Measurements from ENCODE around the gene TRAP1. TPM values are rescaled to one million over a fixed set of nuclear protein-coding genes. Genes with fewer than 3 reads are reported as not detected.

TRAP1 gene
- total RNA-seq = 100 to 1,000 TPM; 105 to 257 TPM

GRCh38 chr16:3717235-3718018, at the start of gene TRAP1:
TRAP1 (minus strand) TSS chr16:3717524; CDS start chr16:3717508, 16 bp downstream.
- peak within 1 kb of the TSS; percentile 84 for H3K4me3 Mint-ChIP-seq
- peaks cover 14 to 21% of the 10 kb centered on the region in 2 donors for H3K4me1 Mint-ChIP-seq (ENCODE audit: low read depth in 2 of 2)
- H3K9me3 Mint-ChIP-seq = no peaks in the 10 kb centered on the region
- ATAC-seq (peak; percentile 99), DNase-seq (ENCODE audit: low spot score) (peak; percentile 92)
- no peaks in the 10 kb centered on the region for H3K36me3 Mint-ChIP-seq
- no peaks in the 10 kb centered on the region for H3K27me3 Mint-ChIP-seq
- H3K27ac Mint-ChIP-seq = peak within 1 kb of the TSS; percentile 68 to 89

- Mint-ChIP-seq H3K27me3 (no peaks in the 10 kb centered on the region), H3K4me1 (ENCODE audit: low read depth in 2 of 2) (peaks cover 0 to 8% of the 10 kb centered on the region in 2 donors), H3K4me3 (no peak overlapping the region), H3K27ac (no peak overlapping the region), H3K9me3 (no peaks in the 10 kb centered on the region), H3K36me3 (peaks cover 16% of the 10 kb centered on the region)
- ATAC-seq (no peak), DNase-seq (ENCODE audit: low spot score) (no peak)
These were observed 48.9 kb upstream of the TRAP1 start for GRCh38 chr16:3766177-3766576.

GRCh38 chr16:3764409-3764808, 47.1 kb upstream of the TRAP1 start:
- Mint-ChIP-seq H3K27me3 (no peaks in the 10 kb centered on the region), H3K27ac (no peak overlapping the region), H3K4me1 (ENCODE audit: low read depth in 2 of 2) (peaks cover 0 to 8% of the 10 kb centered on the region in 2 donors), H3K4me3 (no peak overlapping the region), H3K36me3 (peaks cover 11% of the 10 kb centered on the region), H3K9me3 (no peaks in the 10 kb centered on the region)
- ATAC-seq (no peak), DNase-seq (ENCODE audit: low spot score) (no peak)

GRCh38 chr16:3762107-3762750, 44.9 kb upstream of the TRAP1 start:
- peaks cover 0 to 4% of the 10 kb centered on the region in 2 donors for H3K4me1 Mint-ChIP-seq (ENCODE audit: low read depth in 2 of 2)
- peaks cover 6% of the 10 kb centered on the region for H3K36me3 Mint-ChIP-seq

GRCh38 chr16:3761375-3762106, 44.2 kb upstream of the TRAP1 start:
- ATAC-seq = no peak
- Mint-ChIP-seq H3K4me1 (ENCODE audit: low read depth in 2 of 2) (no peaks in the 10 kb centered on the region), H3K27ac (no peak overlapping the region), H3K9me3 (no peaks in the 10 kb centered on the region), H3K4me3 (no peak overlapping the region), H3K36me3 (no peaks in the 10 kb centered on the region), H3K27me3 (no peaks in the 10 kb centered on the region)
- no peak for DNase-seq (ENCODE audit: low spot score)

More at GRCh38 chr16:3762107-3762750, 44.9 kb upstream of the TRAP1 start:
- DNase-seq (ENCODE audit: low spot score) (no peak), ATAC-seq (no peak)
- H3K27me3 Mint-ChIP-seq = no peaks in the 10 kb centered on the region
- no peak overlapping the region for H3K4me3 Mint-ChIP-seq
- no peaks in the 10 kb centered on the region for H3K9me3 Mint-ChIP-seq
- H3K27ac Mint-ChIP-seq = no peak overlapping the region

GRCh38 chr16:3760518-3760917, 43.2 kb upstream of the TRAP1 start:
- Mint-ChIP-seq H3K36me3 (no peaks in the 10 kb centered on the region), H3K27ac (no peak overlapping the region), H3K4me1 (ENCODE audit: low read depth in 2 of 2) (no peaks in the 10 kb centered on the region), H3K4me3 (no peak overlapping the region), H3K9me3 (no peaks in the 10 kb centered on the region), H3K27me3 (no peaks in the 10 kb centered on the region)
- DNase-seq (ENCODE audit: low spot score) = no peak
- no peak for ATAC-seq

GRCh38 chr16:3759736-3760135, 42.4 kb upstream of the TRAP1 start:
- Mint-ChIP-seq H3K27ac (no peak overlapping the region), H3K27me3 (no peaks in the 10 kb centered on the region), H3K9me3 (no peaks in the 10 kb centered on the region), H3K36me3 (no peaks in the 10 kb centered on the region), H3K4me1 (ENCODE audit: low read depth in 2 of 2) (no peaks in the 10 kb centered on the region), H3K4me3 (no peak overlapping the region)
- DNase-seq (ENCODE audit: low spot score) (no peak), ATAC-seq (no peak)

- H3K9me3 Mint-ChIP-seq = no peaks in the 10 kb centered on the region
- H3K36me3 Mint-ChIP-seq = peaks cover 5% of the 10 kb centered on the region
- no peak for DNase-seq (ENCODE audit: low spot score)
- no peak overlapping the region for H3K27ac Mint-ChIP-seq
- no peak overlapping the region for H3K4me3 Mint-ChIP-seq
- no peak for ATAC-seq
- H3K4me1 Mint-ChIP-seq (ENCODE audit: low read depth in 2 of 2) = peaks cover 6 to 11% of the 10 kb centered on the region in 2 donors
- no peaks in the 10 kb centered on the region for H3K27me3 Mint-ChIP-seq
These were observed 38.8 kb upstream of the TRAP1 start for GRCh38 chr16:3756113-3756512.

- Mint-ChIP-seq H3K27me3 (no peaks in the 10 kb centered on the region), H3K4me3 (no peak overlapping the region), H3K9me3 (no peaks in the 10 kb centered on the region), H3K27ac (no peak overlapping the region), H3K4me1 (ENCODE audit: low read depth in 2 of 2) (peaks cover 9 to 15% of the 10 kb centered on the region in 2 donors), H3K36me3 (peaks cover 7% of the 10 kb centered on the region)
- ATAC-seq = no peak
- DNase-seq (ENCODE audit: low spot score) = no peak
These were observed 37.9 kb upstream of the TRAP1 start for GRCh38 chr16:3755249-3755648.

- Mint-ChIP-seq H3K27me3 (no peaks in the 10 kb centered on the region), H3K36me3 (peaks cover 12% of the 10 kb centered on the region), H3K9me3 (no peaks in the 10 kb centered on the region), H3K27ac (no peak overlapping the region), H3K4me3 (no peak overlapping the region), H3K4me1 (ENCODE audit: low read depth in 2 of 2) (peaks cover 14 to 20% of the 10 kb centered on the region in 2 donors)
- no peak for DNase-seq (ENCODE audit: low spot score)
- ATAC-seq = no peak
These were observed 37.4 kb upstream of the TRAP1 start for GRCh38 chr16:3754772-3755171.

- no peak overlapping the region for H3K4me3 Mint-ChIP-seq
- no peak overlapping the region for H3K27ac Mint-ChIP-seq
- DNase-seq (ENCODE audit: low spot score) (no peak), ATAC-seq (no peak)
- H3K9me3 Mint-ChIP-seq = no peaks in the 10 kb centered on the region
- peaks cover 15 to 21% of the 10 kb centered on the region in 2 donors for H3K4me1 Mint-ChIP-seq (ENCODE audit: low read depth in 2 of 2)
- H3K27me3 Mint-ChIP-seq = no peaks in the 10 kb centered on the region
- peaks cover 12% of the 10 kb centered on the region for H3K36me3 Mint-ChIP-seq
These were observed 36.9 kb upstream of the TRAP1 start for GRCh38 chr16:3754081-3754703.

- DNase-seq (ENCODE audit: low spot score) (no peak), ATAC-seq (no peak)
- H3K4me1 Mint-ChIP-seq (ENCODE audit: low read depth in 2 of 2) = peaks cover 15 to 21% of the 10 kb centered on the region in 2 donors
- H3K27me3 Mint-ChIP-seq = no peaks in the 10 kb centered on the region
- no peaks in the 10 kb centered on the region for H3K9me3 Mint-ChIP-seq
- no peak overlapping the region for H3K27ac Mint-ChIP-seq
- H3K36me3 Mint-ChIP-seq = peaks cover 12% of the 10 kb centered on the region
- no peak overlapping the region for H3K4me3 Mint-ChIP-seq
These were observed 35.7 kb upstream of the TRAP1 start for GRCh38 chr16:3752984-3753383.

GRCh38 chr16:3751878-3752277, 34.6 kb upstream of the TRAP1 start:
- Mint-ChIP-seq H3K9me3 (no peaks in the 10 kb centered on the region), H3K27ac (no peak overlapping the region), H3K27me3 (no peaks in the 10 kb centered on the region), H3K4me1 (ENCODE audit: low read depth in 2 of 2) (peaks cover 15 to 25% of the 10 kb centered on the region in 2 donors), H3K4me3 (no peak overlapping the region), H3K36me3 (peaks cover 12% of the 10 kb centered on the region)
- ATAC-seq = no peak
- DNase-seq (ENCODE audit: low spot score) = no peak

All from natural killer cell treated with Interleukin-12 subunit alpha and Interleukin-12 subunit beta and Interleukin-15 and Interleukin-18, amount 100 ng/mL, for 72 hours (primary cell).